ENCODE data around the gene BMAL1.

The BMAL1 gene

GRCh38 chr11:13294178-13294577 lies 16.6 kb downstream of the BMAL1 start:
- DNase-seq: no peak

DNA sequence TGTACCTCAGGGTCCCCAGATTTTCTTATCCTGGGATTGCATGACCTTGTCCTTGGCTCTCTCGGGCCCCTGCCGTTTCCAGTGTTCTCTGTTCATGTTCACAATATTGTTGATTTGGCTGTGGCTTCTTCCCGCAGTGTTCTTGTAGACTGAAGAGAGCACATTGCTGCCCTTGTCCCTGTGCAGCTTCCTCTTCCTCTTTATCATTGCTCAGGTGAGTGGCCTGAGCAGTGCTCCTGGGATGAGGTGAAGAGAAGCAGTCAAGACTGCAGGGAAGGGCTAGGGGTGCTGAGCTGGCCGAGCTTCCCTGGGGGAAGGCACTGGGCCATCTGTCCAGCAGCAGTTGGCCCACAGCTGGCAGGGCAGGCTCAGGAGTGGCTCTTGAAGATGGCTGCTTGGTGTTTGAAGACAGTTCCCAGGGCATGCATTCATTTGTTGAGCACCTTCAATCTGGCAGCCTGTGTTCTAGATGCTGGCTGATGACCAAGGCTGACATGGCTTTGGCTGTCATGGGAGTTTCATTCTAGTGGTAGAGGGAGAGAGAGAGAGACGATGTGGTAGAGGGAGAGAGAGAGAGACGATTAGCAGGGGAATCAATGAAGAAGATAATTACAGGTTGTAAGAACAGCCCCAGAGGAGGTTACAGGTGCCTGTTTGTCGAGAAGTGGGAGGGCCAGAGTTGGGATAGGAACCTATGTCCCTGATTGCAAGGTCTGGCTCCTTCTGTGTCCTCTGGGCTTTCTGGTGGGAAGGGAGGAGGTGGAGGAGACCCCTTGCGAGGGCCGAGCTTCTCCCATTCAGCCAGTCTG lies 17.4 kb downstream of the BMAL1 start:
- no peak for DNase-seq

DNA sequence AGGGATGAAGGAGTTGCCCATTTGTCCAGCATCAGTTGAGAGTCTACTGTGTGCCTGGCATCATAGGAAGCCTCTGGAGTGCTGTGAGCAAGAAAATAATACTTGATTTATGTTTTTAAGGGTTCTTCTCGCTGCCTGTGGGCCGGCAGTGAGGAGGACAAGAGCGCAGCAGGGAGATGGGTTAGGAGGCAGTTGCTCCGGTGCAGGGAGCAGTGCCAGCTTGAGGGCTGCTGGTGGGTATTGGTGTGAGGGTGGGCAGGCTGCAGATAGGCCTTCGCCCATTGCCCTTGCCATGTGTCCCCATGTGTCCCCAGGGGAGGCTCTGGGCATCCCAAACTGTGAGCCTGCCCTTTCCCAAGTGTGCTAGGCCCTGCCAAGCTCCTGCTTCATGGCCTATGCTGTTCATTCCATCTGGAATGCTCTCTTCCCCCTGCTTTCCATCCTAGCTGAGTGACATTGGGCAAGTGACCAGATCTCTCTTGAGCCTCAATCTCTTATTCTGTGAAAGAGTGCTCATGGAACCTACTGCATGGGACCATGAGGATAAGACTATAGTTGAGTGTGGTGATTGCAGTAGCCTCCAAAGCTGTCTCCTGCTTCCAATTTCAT lies 19.8 kb downstream of the BMAL1 start:
- no peak for DNase-seq

DNA sequence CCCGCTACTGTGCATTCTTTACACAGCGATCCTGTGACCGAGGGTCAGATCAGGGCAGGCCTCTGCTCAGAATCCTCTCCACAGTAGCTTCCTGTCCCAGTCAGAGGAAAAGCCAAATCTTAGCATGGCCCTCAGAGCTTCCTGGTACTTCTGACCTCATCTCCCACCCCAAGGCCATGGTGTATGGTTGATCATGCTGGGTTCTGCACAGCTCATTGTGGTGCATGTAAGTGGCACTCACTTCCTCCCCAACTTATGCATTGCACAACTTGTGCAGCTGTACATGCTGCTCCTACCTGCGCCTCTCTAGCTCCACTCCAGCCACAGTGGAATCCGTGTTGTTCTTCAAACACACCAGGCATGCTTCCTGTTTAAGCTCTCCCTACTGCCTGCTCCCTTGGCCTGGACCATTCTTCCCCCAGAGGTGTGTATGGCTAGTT lies 20.3 kb downstream of the BMAL1 start:
- DNase-seq: no peak

DNA sequence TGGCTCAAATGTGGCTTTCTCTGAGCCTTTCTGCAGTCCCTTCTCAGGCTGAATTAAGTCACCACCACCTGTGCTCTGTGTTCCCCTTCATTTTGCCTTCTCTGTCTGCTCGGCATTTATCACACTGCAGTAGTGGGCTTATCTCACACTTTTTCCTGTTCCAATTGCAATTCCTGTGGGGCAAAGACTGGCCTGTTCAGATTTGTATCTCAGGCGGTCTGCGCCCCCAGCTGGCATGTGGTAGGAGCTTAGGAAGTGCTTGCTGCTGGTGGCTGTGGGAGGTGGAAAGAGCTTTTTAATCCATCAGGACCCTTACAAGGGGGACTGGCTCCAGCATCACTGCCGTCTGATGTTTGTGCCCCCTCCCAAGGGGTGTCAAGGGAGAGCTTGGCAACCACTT lies 21.2 kb downstream of the BMAL1 start:
- no peak for DNase-seq

GRCh38 chr11:13301522-13301921 lies 23.9 kb downstream of the BMAL1 start:
- no peak for DNase-seq

DNA sequence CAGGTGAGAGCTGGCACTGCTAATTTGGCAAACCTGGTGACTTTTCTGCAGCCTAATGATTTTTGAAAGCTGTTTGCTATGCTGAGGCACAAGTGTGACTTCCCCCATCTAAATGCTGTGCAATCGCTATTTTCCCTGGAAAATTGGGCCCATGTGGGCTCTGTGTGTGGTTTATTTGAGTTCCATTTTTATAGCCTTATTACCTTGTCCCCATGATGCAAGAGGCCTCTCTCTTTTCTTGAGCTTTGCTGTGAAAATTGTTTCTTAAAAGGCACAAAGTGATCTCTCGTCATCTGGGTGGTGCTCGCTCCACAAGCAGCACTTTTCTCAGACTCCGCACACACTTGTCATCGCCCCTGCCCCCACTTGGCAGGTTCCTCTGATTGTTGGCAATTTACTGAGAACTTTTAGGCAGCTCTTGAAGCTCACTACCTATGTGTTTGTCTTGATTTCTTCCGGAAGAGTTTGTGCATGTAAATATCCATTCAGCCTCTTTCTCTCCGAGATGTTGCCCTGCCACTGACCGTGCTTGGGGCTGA lies 24.9 kb downstream of the BMAL1 start:
- DNase-seq: no peak

DNA sequence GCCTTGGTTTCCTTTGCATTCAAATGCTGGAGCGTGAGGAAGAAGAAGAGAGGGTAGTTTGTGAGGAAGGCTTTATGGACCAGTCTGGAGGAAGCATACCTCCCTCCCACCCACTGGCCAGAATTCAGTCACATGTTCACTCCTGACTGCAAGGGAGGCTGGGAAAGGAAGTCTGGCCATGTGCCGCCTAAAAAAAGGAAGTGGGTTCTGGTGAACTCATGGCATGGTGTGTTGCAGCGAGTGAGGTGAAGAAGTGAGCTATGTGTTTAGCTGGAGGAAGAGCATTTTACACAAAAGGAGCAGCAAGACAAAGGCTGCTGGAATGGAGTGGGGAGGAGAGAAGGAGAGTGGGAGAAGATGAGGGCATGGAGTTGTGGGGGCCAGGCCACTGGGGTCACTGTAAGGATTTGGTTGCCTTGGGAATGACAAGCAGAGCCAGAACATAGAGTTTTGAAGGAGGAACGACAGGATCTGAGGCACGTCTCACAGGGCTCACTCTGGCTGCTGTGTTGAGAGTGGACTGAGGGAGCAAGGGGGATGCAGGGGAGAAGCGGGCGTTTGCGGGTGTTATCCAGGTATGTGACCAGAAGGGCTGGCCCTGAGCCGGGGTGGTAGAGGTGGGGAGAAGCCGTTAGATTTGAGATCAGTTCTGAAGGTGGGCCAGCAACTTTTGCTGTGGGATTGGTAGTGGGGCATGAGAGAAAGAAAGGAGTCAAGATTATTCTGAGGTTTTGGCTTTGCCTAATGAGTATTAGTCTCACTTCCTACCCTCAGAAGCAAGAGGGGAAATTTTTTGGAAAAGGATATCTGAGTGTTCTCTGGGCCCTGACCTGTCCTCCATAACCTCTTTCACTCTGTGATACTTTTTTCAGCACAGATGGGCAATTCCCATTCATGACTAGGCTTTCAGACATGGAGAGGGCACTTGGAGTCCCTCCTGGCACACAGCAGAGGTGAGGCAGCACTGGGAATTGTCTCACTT lies 26.4 kb downstream of the BMAL1 start:
- peak; percentile 8 for DNase-seq

- DNase-seq: no peak
These were observed 27.2 kb downstream of the BMAL1 start for GRCh38 chr11:13304655-13305335.

GRCh38 chr11:13308704-13309103 lies 31.1 kb downstream of the BMAL1 start:
- no peak for DNase-seq

DNA sequence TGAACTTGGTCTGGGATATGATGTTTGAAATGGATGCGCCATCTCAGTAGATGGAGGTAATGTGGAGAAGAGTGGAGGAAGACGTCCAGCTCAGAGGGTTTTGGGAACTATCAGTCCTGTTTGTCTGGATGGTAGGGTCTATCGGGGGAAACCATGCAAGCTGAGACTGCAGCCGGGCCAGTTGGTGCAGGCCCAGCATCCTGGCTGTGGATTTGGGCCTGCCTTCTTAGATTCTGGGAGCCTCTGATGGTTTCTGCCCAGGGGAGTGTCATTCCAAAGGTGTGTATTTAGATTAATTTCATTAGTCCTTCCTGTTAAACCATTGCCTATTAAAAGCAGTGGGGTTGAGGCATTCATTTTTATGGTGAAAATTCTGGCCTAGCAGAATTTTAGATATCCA lies 31.6 kb downstream of the BMAL1 start:
- DNase-seq: no peak

DNA sequence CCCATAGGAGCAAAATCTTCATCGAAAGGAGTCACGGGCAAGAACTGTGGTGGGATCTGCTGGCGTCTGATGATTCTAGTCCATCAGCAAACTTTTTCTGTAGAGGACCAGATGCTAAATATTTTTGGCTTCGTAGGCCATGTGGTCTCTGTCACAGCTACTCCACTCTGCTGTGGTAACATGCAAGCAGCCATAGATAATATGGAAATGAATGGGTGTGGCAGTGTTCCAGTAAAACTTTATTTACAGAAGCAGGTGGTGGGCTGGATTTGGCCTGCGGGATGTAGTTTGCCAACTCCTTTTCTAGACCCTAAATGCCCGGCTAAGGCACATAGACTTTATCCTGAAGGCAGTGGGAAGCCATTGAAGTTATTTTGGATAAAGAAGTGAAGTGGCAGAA lies 32.9 kb downstream of the BMAL1 start:
- no peak for DNase-seq

GRCh38 chr11:13311570-13311969 lies 34.0 kb downstream of the BMAL1 start:
- DNase-seq: no peak

- no peak for DNase-seq
These were observed 35.6 kb downstream of the BMAL1 start for GRCh38 chr11:13313005-13313819.

GRCh38 chr11:13314676-13315394 lies 37.2 kb downstream of the BMAL1 start:
- no peak for DNase-seq

DNA sequence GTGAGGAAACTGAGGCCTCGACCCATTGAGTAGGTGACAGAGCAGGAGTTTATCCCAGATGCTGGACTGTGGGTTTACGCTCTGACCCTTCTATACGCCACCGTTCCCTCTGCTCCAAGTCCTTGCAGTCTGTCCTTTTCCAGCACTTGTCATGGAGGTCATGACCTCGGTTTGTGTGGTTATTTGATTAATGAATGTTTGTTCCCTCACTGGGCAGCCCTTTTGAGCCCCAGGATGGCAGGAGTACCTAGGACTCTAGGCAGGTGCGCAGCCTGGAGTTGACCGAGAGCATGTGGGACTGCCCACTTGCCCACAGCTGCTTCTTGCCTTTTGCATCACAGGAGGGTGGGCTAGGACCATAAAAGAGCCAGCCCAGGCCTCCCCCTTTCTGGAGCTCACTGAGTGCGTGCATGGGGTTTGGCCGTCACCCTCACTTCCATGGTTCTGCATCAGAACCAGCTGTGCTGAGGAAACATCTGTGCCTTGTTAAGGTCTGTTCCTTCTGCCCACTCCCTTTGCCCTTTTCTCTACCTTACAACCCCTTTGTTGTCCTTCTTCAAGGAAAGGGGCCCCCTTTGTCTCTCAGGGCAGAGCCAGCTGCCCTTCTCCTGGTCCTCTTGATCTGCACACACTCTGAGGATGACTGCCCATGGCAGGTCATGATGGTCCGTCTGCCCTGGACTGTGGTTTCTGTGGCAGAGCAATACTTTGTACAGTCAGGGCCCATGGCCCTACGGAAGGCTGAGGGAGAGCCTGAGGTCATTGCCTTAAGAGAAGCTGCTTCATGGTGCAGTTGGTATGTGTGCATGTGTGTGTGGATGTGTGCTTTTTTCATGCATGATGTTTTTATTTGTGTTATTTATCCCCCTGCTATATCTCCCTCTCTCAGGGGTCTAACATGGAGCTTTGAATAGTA lies 38.2 kb downstream of the BMAL1 start:
- DNase-seq: no peak

GRCh38 chr11:13316528-13316961 lies 39.0 kb downstream of the BMAL1 start:
- no peak for DNase-seq

DNA sequence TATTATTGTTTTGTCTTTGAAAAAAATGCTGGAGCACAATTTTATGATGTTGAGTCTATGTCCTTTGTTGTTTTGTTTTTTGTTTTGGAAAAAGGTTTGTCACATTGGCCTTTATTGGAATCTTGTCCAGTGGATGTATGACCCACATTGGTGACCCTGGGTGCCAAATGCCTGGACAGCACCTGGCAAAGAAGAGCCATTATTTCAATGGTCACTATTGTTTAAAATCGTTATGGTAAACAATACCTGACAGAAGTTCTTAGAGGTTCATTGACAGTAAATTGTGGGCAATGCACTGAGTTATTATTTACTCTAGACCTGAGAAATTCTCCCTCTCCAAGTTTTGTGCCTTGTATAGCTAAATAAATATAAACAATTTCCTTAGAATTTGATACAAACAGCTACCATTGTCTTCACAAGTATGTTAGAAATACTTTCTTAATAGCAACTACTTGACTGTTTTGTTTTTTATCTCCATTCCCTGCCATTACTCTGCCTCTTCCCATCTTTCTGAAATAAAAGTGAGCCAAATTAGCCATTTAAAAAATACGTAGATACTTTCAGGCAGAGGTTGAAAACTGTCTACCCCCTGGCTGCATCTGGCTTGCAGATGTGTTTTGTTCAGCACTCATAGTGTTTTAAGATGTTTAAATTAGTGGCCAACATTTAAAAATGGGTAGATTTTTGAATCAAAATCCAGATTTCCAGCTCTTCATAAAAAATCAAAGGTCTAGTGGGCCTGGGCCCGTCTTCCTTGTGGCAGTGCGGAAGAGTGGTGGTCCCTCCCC lies 39.9 kb downstream of the BMAL1 start:
- no peak for DNase-seq
